GM23338 (cell line): ENCODE data around the gene YIF1A.

Source experiments
- CREB1 ChIP-seq: fragments of 250-450 bp; sonication (Bioruptor Pico); IDR thresholded peaks from 2 replicates; pipeline ENCODE4 v1.5.0; 2020; ENCODE audit warnings: low read depth, mild to moderate bottlenecking, moderate library complexity
- CTCF ChIP-seq, 2 experiments: fragments of 200-600 bp in 1 of 2; sonication (generic) in 1 of 2; conservative IDR thresholded peaks; 2 replicates each; pipeline versions ENCODE4 v1.5.1 to v1.6.1; 2016 to 2017; ENCODE audit warnings: antibody characterized with exemption in 2 of 2, low read depth in 2 of 2, mild to moderate bottlenecking in 2 of 2, moderate library complexity in 1 of 2
- EZH2 ChIP-seq: fragments of 200-600 bp; sonication (generic); IDR thresholded peaks from one replicate; pipeline ENCODE4 v1.8.0; 2017; ENCODE audit warnings: antibody characterized with exemption, mild to moderate bottlenecking, low read depth; ENCODE audit not compliant: unreplicated experiment
- EZH2phosphoT487 ChIP-seq: fragments of 200-600 bp; sonication (generic); IDR thresholded peaks from one replicate; pipeline ENCODE4 v1.8.1; 2018; ENCODE audit warnings: antibody characterized with exemption; ENCODE audit not compliant: unreplicated experiment
- JUNB ChIP-seq: IDR thresholded peaks from one replicate; pipeline ENCODE4 v1.6.1; 2016; ENCODE audit warnings: antibody characterized with exemption; ENCODE audit not compliant: unreplicated experiment
- POLR2AphosphoS5 ChIP-seq: IDR thresholded peaks from 2 replicates; pipeline ENCODE4 v1.6.1; 2016; ENCODE audit warnings: antibody characterized with exemption, low read depth
- REST ChIP-seq: IDR thresholded peaks from one replicate; pipeline ENCODE4 v1.6.1; 2018; ENCODE audit warnings: antibody characterized with exemption; ENCODE audit not compliant: unreplicated experiment
- STAT1 ChIP-seq: IDR thresholded peaks from one replicate; pipeline ENCODE4 v1.6.1; 2016; ENCODE audit warnings: antibody characterized with exemption; ENCODE audit not compliant: unreplicated experiment
- ZNF331 ChIP-seq: fragments of 250-450 bp; sonication (Bioruptor Pico); IDR thresholded peaks from 2 replicates; pipeline ENCODE4 v1.5.0; 2020; ENCODE audit warnings: low read depth, mild to moderate bottlenecking, moderate library complexity

- TF ChIP-seq CTCF (conservative IDR thresholded peaks at IDR 0.05; ENCODE audit: low read depth in 2 of 2) (no peak), EZH2 (no peak), POLR2AphosphoS5 (no peak), CREB1 (CRISPR knock-in tag) (no peak), EZH2phosphoT487 (no peak), JUNB (no peak), ZNF331 (CRISPR knock-in tag) (no peak), STAT1 (no peak), REST (no peak)
Measured at GRCh38 chr11:66247295-66247694, 41.6 kb downstream of the YIF1A start.
